ENCODE measurements around the gene GOLGA6L7. TPM values are rescaled to one million over a fixed set of nuclear protein-coding genes. Genes with fewer than 3 reads are reported as not detected.

Gene GOLGA6L7
- total and polyA plus RNA-seq, 2 of the 13 experiments (the other 11 are each of a cell fraction or from before 2014, with no cell fraction given) = not detected

- no peak for DNase-seq (ENCODE audit: low spot score)
- H2AFZ ChIP-seq (ENCODE audit: low read length) = no peak overlapping the region
- no peaks in the 10 kb centered on the region for H3K9me3 ChIP-seq (ENCODE audit: low read length)
- no peak for FAIRE-seq
- ChIA-PET POLR2A (no interaction called here), CTCF (ENCODE audit: low intra/inter-chr PET ratio, low total read pairs) (no interaction called here)
- 0 out of 3 replicates have a peak, but pooled peaks have one; percentile 25 for ATAC-seq
- H3K36me3 ChIP-seq (replicated peaks in 1 of 2; ENCODE audit: control insufficient read depth in 1 of 2, insufficient read depth in 2 of 2, low read length in 2 of 2) = no peaks in the 10 kb centered on the region
- H3K4me1 ChIP-seq (ENCODE audit: insufficient read depth, low read length) = peaks cover 25% of the 10 kb centered on the region
- intact Hi-C loops (cut with micrococcal nuclease; ENCODE audit: unreplicated experiment) (no loop called here), in situ Hi-C loops (cut with HindIII; ENCODE audit: extremely low pct_ligation_motif_present, low pct_unique_long_range_greater_than_20kb) (no loop called here)
- H3K9ac ChIP-seq (ENCODE audit: insufficient read depth, low read depth, low read length) = no peak overlapping the region
- no peaks in the 10 kb centered on the region for H3K79me2 ChIP-seq (ENCODE audit: insufficient read depth, low read length)
- no peak overlapping the region for H3K27ac ChIP-seq (ENCODE audit: extremely low read length, insufficient read depth, low read length)
- no peaks in the 10 kb centered on the region for H4K20me1 ChIP-seq (ENCODE audit: insufficient read depth, low read length)
- no TSS peak for BruUV-seq (replicated peaks)
- WGBS (ENCODE audit: low lambda C conversion rate) = 13% methylated on average over 1 of the region's 1 CpG
- no peak overlapping the region for H3K4me2 ChIP-seq (ENCODE audit: low read depth, low read length)
- no peak overlapping the region for H3K4me3 ChIP-seq (replicated peaks in 1 of 3; ENCODE audit: insufficient read depth in 1 of 3, low read depth in 2 of 3, low read length in 3 of 3)
- peaks cover 0 to 12% of the 10 kb centered on the region in 2 experiments; a peak in 2 of 5 replicates for H3K27me3 ChIP-seq (ENCODE audit: control insufficient read depth in 1 of 2, insufficient read depth in 2 of 2, low read length in 2 of 2)
- TF ChIP-seq, protein P1, sequence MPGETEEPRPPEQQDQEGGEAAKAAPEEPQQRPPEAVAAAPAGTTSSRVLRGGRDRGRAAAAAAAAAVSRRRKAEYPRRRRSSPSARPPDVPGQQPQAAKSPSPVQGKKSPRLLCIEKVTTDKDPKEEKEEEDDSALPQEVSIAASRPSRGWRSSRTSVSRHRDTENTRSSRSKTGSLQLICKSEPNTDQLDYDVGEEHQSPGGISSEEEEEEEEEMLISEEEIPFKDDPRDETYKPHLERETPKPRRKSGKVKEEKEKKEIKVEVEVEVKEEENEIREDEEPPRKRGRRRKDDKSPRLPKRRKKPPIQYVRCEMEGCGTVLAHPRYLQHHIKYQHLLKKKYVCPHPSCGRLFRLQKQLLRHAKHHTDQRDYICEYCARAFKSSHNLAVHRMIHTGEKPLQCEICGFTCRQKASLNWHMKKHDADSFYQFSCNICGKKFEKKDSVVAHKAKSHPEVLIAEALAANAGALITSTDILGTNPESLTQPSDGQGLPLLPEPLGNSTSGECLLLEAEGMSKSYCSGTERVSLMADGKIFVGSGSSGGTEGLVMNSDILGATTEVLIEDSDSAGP (CRISPR knock-in tag; IDR thresholded peaks at IDR 0.05; ENCODE audit: borderline replicate concordance) = no peak
- TF ChIP-seq, protein P2, sequence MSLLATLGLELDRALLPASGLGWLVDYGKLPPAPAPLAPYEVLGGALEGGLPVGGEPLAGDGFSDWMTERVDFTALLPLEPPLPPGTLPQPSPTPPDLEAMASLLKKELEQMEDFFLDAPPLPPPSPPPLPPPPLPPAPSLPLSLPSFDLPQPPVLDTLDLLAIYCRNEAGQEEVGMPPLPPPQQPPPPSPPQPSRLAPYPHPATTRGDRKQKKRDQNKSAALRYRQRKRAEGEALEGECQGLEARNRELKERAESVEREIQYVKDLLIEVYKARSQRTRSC (CRISPR knock-in tag; IDR thresholded peaks at IDR 0.05; ENCODE audit: low read depth) = no peak
- TF ChIP-seq ZFP36L1 (CRISPR knock-in tag; IDR thresholded peaks at IDR 0.05) (no peak), ZNF776 (CRISPR knock-in tag; IDR thresholded peaks at IDR 0.05) (no peak), SNAPC4 (CRISPR knock-in tag; IDR thresholded peaks at IDR 0.05) (no peak), ZNF44 (CRISPR knock-in tag; IDR thresholded peaks at IDR 0.05) (no peak), ZNF367 (CRISPR knock-in tag; IDR thresholded peaks at IDR 0.05; ENCODE audit: borderline replicate concordance) (no peak), NCOR1 (IDR thresholded peaks at IDR 0.05; ENCODE audit: borderline replicate concordance, low read length) (no peak), XRCC5 (optimal IDR thresholded peaks at IDR 0.05; ENCODE audit: low read length) (no peak), TOPORS (CRISPR knock-in tag; IDR thresholded peaks at IDR 0.05) (no peak), SNRNP70 (IDR thresholded peaks at IDR 0.05; ENCODE audit: low read depth, low read length) (no peak), SNAPC5 (CRISPR knock-in tag; IDR thresholded peaks at IDR 0.05; ENCODE audit: borderline replicate concordance) (no peak), ZNF275 (CRISPR knock-in tag; IDR thresholded peaks at IDR 0.05; ENCODE audit: borderline replicate concordance) (no peak), MXD4 (CRISPR knock-in tag; IDR thresholded peaks at IDR 0.05) (no peak), EZH2 (conservative IDR thresholded peaks at IDR 0.05; ENCODE audit: low read depth, low read length) (no peak), HDAC2 (CRISPR knock-in tag; IDR thresholded peaks at IDR 0.05) (no peak)
Observed at GRCh38 chr15:28881600-28881999, 33.2 kb upstream of the GOLGA6L7 start.

All from HepG2 (cell line).